ENCODE results near the gene ELL. TPM values are rescaled to one million over a fixed set of nuclear protein-coding genes. Genes with fewer than 3 reads are reported as not detected.

Gene ELL
- total RNA-seq, 1 donor from 2014 or later, result 16.0 TPM

GRCh38 chr19:18478545-18479311 lies 43.1 kb downstream of the ELL start:
- DNase-seq (ENCODE audit: low read depth) (peak; percentile 74), FAIRE-seq (peak; percentile 87)
- Histone ChIP-seq H3K27me3 (ENCODE audit: insufficient read depth, low read length) (no peaks in the 10 kb centered on the region), H3K79me2 (ENCODE audit: insufficient read depth, low read length) (peaks cover 96% of the 10 kb centered on the region), H4K20me1 (ENCODE audit: insufficient read depth, low read length) (peaks cover 98% of the 10 kb centered on the region), H3K4me1 (ENCODE audit: insufficient read depth, low read length) (peaks cover 30% of the 10 kb centered on the region), H2AFZ (ENCODE audit: low read depth, low read length) (no peak overlapping the region), H3K36me3 (ENCODE audit: insufficient read depth, low read length) (no peaks in the 10 kb centered on the region), H3K4me3 (ENCODE audit: insufficient read depth, low read depth, low read length) (no peak overlapping the region), H3K9ac (ENCODE audit: low read length) (peak overlapping the region; percentile 40), H3K27ac (ENCODE audit: low read depth, low read length) (peak overlapping the region; percentile 29), H3K4me2 (ENCODE audit: low read length) (peak overlapping the region; percentile 46), H3K9me3 (ENCODE audit: insufficient read depth, low read depth, low read length) (no peaks in the 10 kb centered on the region)
- TF ChIP-seq EZH2 (IDR thresholded peaks at IDR 0.05; ENCODE audit: insufficient read depth, low read length), result no peak
- no peak for TF ChIP-seq CTCF (IDR thresholded peaks at IDR 0.05; ENCODE audit: insufficient read depth, low read depth, low read length)
- Mint-ChIP-seq H3K27ac (ENCODE audit: unreplicated experiment) (peak overlapping the region; percentile 66), H3K36me3 (ENCODE audit: low read depth, unreplicated experiment) (peaks cover 2% of the 10 kb centered on the region), H3K9me3 (ENCODE audit: unreplicated experiment) (no peaks in the 10 kb centered on the region), H3K27me3 (ENCODE audit: low read depth, unreplicated experiment) (no peaks in the 10 kb centered on the region), H3K4me1 (ENCODE audit: low read depth, unreplicated experiment) (peaks cover 32% of the 10 kb centered on the region), H3K4me3 (ENCODE audit: unreplicated experiment) (peak overlapping the region; percentile 27)

- no peak overlapping the region for H3K27ac Mint-ChIP-seq (ENCODE audit: unreplicated experiment)
- H4K20me1 ChIP-seq (ENCODE audit: insufficient read depth, low read length), result peaks cover 98% of the 10 kb centered on the region
- no peaks in the 10 kb centered on the region for H3K27me3 ChIP-seq (ENCODE audit: insufficient read depth, low read length)
- H3K4me1 ChIP-seq (ENCODE audit: insufficient read depth, low read length), result peaks cover 30% of the 10 kb centered on the region
- H2AFZ ChIP-seq (ENCODE audit: low read depth, low read length), result no peak overlapping the region
- peaks cover 2% of the 10 kb centered on the region for H3K36me3 Mint-ChIP-seq (ENCODE audit: low read depth, unreplicated experiment)
- peaks cover 96% of the 10 kb centered on the region for H3K79me2 ChIP-seq (ENCODE audit: insufficient read depth, low read length)
- FAIRE-seq, result no peak
- no peaks in the 10 kb centered on the region for H3K9me3 ChIP-seq (ENCODE audit: insufficient read depth, low read depth, low read length)
- no peak overlapping the region for H3K4me2 ChIP-seq (ENCODE audit: low read length)
- H3K4me3 Mint-ChIP-seq (ENCODE audit: unreplicated experiment), result no peak overlapping the region
- no peaks in the 10 kb centered on the region for H3K27me3 Mint-ChIP-seq (ENCODE audit: low read depth, unreplicated experiment)
- H3K36me3 ChIP-seq (ENCODE audit: insufficient read depth, low read length), result no peaks in the 10 kb centered on the region
- H3K27ac ChIP-seq (ENCODE audit: low read depth, low read length), result no peak overlapping the region
- DNase-seq (ENCODE audit: low read depth), result no peak
- no peak overlapping the region for H3K4me3 ChIP-seq (ENCODE audit: insufficient read depth, low read depth, low read length)
- peaks cover 28% of the 10 kb centered on the region for H3K4me1 Mint-ChIP-seq (ENCODE audit: low read depth, unreplicated experiment)
- no peak overlapping the region for H3K9ac ChIP-seq (ENCODE audit: low read length)
- no peak for TF ChIP-seq EZH2 (IDR thresholded peaks at IDR 0.05; ENCODE audit: insufficient read depth, low read length)
- no peaks in the 10 kb centered on the region for H3K9me3 Mint-ChIP-seq (ENCODE audit: unreplicated experiment)
Observed at GRCh38 chr19:18477974-18478373, 43.9 kb downstream of the ELL start.

- H3K27ac ChIP-seq (ENCODE audit: low read depth, low read length), result no peak overlapping the region
- H3K27me3 Mint-ChIP-seq (ENCODE audit: low read depth, unreplicated experiment), result no peaks in the 10 kb centered on the region
- no peak for FAIRE-seq
- H3K9me3 ChIP-seq (ENCODE audit: insufficient read depth, low read depth, low read length), result no peaks in the 10 kb centered on the region
- H3K36me3 Mint-ChIP-seq (ENCODE audit: low read depth, unreplicated experiment), result peaks cover 2% of the 10 kb centered on the region
- no peak overlapping the region for H3K4me3 ChIP-seq (ENCODE audit: insufficient read depth, low read depth, low read length)
- no peak for DNase-seq (ENCODE audit: low read depth)
- H3K79me2 ChIP-seq (ENCODE audit: insufficient read depth, low read length), result peaks cover 91% of the 10 kb centered on the region
- no peak overlapping the region for H3K4me3 Mint-ChIP-seq (ENCODE audit: unreplicated experiment)
- H3K4me1 ChIP-seq (ENCODE audit: insufficient read depth, low read length), result peaks cover 30% of the 10 kb centered on the region
- H3K27ac Mint-ChIP-seq (ENCODE audit: unreplicated experiment), result no peak overlapping the region
- no peaks in the 10 kb centered on the region for H3K36me3 ChIP-seq (ENCODE audit: insufficient read depth, low read length)
- no peak overlapping the region for H2AFZ ChIP-seq (ENCODE audit: low read depth, low read length)
- H3K4me1 Mint-ChIP-seq (ENCODE audit: low read depth, unreplicated experiment), result peaks cover 25% of the 10 kb centered on the region
- no peak overlapping the region for H3K4me2 ChIP-seq (ENCODE audit: low read length)
- no peaks in the 10 kb centered on the region for H3K9me3 Mint-ChIP-seq (ENCODE audit: unreplicated experiment)
- H4K20me1 ChIP-seq (ENCODE audit: insufficient read depth, low read length), result peaks cover 97% of the 10 kb centered on the region
- H3K9ac ChIP-seq (ENCODE audit: low read length), result no peak overlapping the region
- H3K27me3 ChIP-seq (ENCODE audit: insufficient read depth, low read length), result no peaks in the 10 kb centered on the region
- TF ChIP-seq CTCF (IDR thresholded peaks at IDR 0.05; ENCODE audit: insufficient read depth, low read depth, low read length) (no peak), EZH2 (IDR thresholded peaks at IDR 0.05; ENCODE audit: insufficient read depth, low read length) (no peak)
Observed at GRCh38 chr19:18477042-18477779, 44.7 kb downstream of the ELL start.
